Smooth muscle cell (in vitro differentiated cells): ENCODE results near the gene ZBTB9. TPM values are rescaled to one million over a fixed set of nuclear protein-coding genes. Genes with fewer than 3 reads are reported as not detected.

Experiments used
- DNase-seq: peaks from one replicate; lab custom pipeline; 2025; ENCODE audit not compliant: unreplicated experiment; lab: John Stamatoyannopoulos, UW
- H2AFZ ChIP-seq: fragments of 200-600 bp; sonication (generic); 2 replicates; pipeline ENCODE4 v1.6.0; 2016; ENCODE audit warnings: antibody characterized with exemption, low read depth, mild to moderate bottlenecking
- H3F3A ChIP-seq: fragments of 200-600 bp; sonication (generic); 2 replicates; pipeline ENCODE4 v1.6.0; 2017; ENCODE audit warnings: antibody characterized with exemption, low read depth
- H3K27ac ChIP-seq: fragments of 200-600 bp; sonication (generic); 2 replicates; pipeline ENCODE4 v1.5.1; 2016; ENCODE audit warnings: low read depth, mild to moderate bottlenecking
- H3K27me3 ChIP-seq: fragments of 200-600 bp; sonication (generic); 2 replicates; pipeline ENCODE4 v1.6.1; 2016; ENCODE audit warnings: low read depth, mild to moderate bottlenecking
- H3K36me3 ChIP-seq: fragments of 200-600 bp; sonication (generic); 2 replicates; pipeline ENCODE4 v1.5.1; 2016; ENCODE audit warnings: low read depth
- H3K4me1 ChIP-seq: fragments of 200-600 bp; sonication (generic); 2 replicates; pipeline ENCODE4 v1.5.1; 2016; ENCODE audit warnings: low read depth
- H3K4me2 ChIP-seq: fragments of 200-600 bp; sonication (generic); 2 replicates; pipeline ENCODE4 v1.6.0; 2016; ENCODE audit warnings: mild to moderate bottlenecking
- H3K4me3 ChIP-seq: fragments of 200-600 bp; sonication (generic); 2 replicates; pipeline ENCODE4 v1.5.1; 2016; ENCODE audit warnings: mild to moderate bottlenecking
- H3K79me2 ChIP-seq: fragments of 200-600 bp; sonication (generic); 2 replicates; pipeline ENCODE4 v1.6.0; 2016; ENCODE audit warnings: low read depth, mild to moderate bottlenecking
- H3K9ac ChIP-seq: fragments of 200-600 bp; sonication (generic); 2 replicates; pipeline ENCODE4 v1.6.0; 2016; ENCODE audit warnings: low read depth
- H3K9me3 ChIP-seq: fragments of 200-600 bp; sonication (generic); replicated peaks from 2 replicates; pipeline ENCODE4 v1.5.1; 2016; ENCODE audit warnings: low read depth
- H4K20me1 ChIP-seq: fragments of 200-600 bp; sonication (generic); 2 replicates; pipeline ENCODE4 v1.6.0; 2016; ENCODE audit warnings: low read depth
- CTCF ChIP-seq: fragments of 200-600 bp; sonication (generic); IDR thresholded peaks from 2 replicates; pipeline ENCODE4 v1.5.1; 2017; ENCODE audit warnings: borderline replicate concordance, mild to moderate bottlenecking, antibody characterized with exemption; ENCODE audit not compliant: insufficient read depth, poor library complexity, severe bottlenecking
- WGBS: methylation state at CpG from one replicate; pipeline ENCODE4 v1.1.7; 2016; ENCODE audit warnings: low lambda C conversion rate; 5-methylcytosine and 5-hydroxymethylcytosine counted together
- polyA plus RNA-seq: library from polyadenylated mRNA; unstranded; fragments of >200 nt; fragmentation: Nextera tagmentation; extraction: Ambion mirVana; gene quantifications from 2 replicates; pipeline ENCODE4 v1.2.1, GENCODE V29; 2016
- total RNA-seq: library from RNA; depleted of rRNA; stranded (reverse); fragments of >200 nt; gene quantifications from 2 replicates; pipeline ENCODE4 v1.2.3, GENCODE V29; 2014

The ZBTB9 gene
- total and polyA plus RNA-seq, 2 experiments from 2014 or later = 6.2 to 11.6 TPM

DNA sequence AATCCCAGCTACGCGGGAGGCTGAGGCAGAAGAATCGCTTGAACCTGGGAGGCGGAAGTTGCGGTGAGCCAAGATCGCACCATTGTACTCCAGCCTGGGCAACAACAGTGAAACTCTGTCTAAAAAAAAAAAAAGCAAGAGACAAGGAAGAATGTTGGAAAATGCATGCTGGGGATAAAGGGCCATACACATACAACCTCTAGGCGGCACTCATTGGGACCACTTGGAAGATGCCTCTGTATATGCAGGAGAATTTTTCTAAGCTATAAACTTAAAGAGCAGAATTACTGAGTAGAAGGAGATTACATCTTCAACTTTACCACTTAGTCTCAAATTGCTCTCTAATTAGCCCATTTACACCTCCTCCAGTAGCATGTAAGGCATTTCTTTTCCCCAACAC, 42.8 kb downstream of the ZBTB9 start:
- Histone ChIP-seq H3K4me3 (no peak overlapping the region), H3K27me3 (peaks cover 5% of the 10 kb centered on the region), H4K20me1 (no peaks in the 10 kb centered on the region), H3K9ac (no peak overlapping the region), H3F3A (no peaks in the 10 kb centered on the region), H3K4me1 (no peaks in the 10 kb centered on the region), H3K27ac (no peak overlapping the region), H3K9me3 (no peaks in the 10 kb centered on the region), H3K4me2 (no peak overlapping the region), H3K79me2 (no peaks in the 10 kb centered on the region), H2AFZ (no peak overlapping the region), H3K36me3 (no peaks in the 10 kb centered on the region)
- no peak for DNase-seq
- 96% methylated on average over 7 of the region's 7 CpGs for WGBS
- TF ChIP-seq CTCF = no peak

GRCh38 chr6:33502486-33502885, 48.1 kb downstream of the ZBTB9 start:
- H3K79me2 ChIP-seq = no peaks in the 10 kb centered on the region
- H4K20me1 ChIP-seq = no peaks in the 10 kb centered on the region
- no peak overlapping the region for H3K4me3 ChIP-seq
- H3K4me1 ChIP-seq = no peaks in the 10 kb centered on the region
- H3K36me3 ChIP-seq = no peaks in the 10 kb centered on the region
- H3K9ac ChIP-seq = no peak overlapping the region
- no peak for DNase-seq
- no peaks in the 10 kb centered on the region for H3F3A ChIP-seq
- TF ChIP-seq CTCF = no peak
- no peak overlapping the region for H2AFZ ChIP-seq
- 95% methylated on average over 23 of the region's 23 CpGs for WGBS
- H3K27ac ChIP-seq = no peak overlapping the region
- H3K27me3 ChIP-seq = peaks cover 5% of the 10 kb centered on the region
- no peak overlapping the region for H3K4me2 ChIP-seq
- H3K9me3 ChIP-seq = no peaks in the 10 kb centered on the region

GRCh38 chr6:33504486-33504885, 50.1 kb downstream of the ZBTB9 start:
- no peak for TF ChIP-seq CTCF
- Histone ChIP-seq H4K20me1 (no peaks in the 10 kb centered on the region), H3K27me3 (no peaks in the 10 kb centered on the region), H2AFZ (no peak overlapping the region), H3K36me3 (no peaks in the 10 kb centered on the region), H3K4me1 (no peaks in the 10 kb centered on the region), H3K79me2 (no peaks in the 10 kb centered on the region), H3K9ac (no peak overlapping the region), H3K4me2 (no peak overlapping the region), H3K9me3 (no peaks in the 10 kb centered on the region), H3F3A (no peaks in the 10 kb centered on the region), H3K4me3 (no peak overlapping the region), H3K27ac (no peak overlapping the region)
- DNase-seq = no peak

GRCh38 chr6:33505548-33506370, 51.4 kb downstream of the ZBTB9 start:
- DNase-seq = no peak
- Histone ChIP-seq H3K9me3 (no peaks in the 10 kb centered on the region), H3K79me2 (no peaks in the 10 kb centered on the region), H2AFZ (no peak overlapping the region), H3K36me3 (no peaks in the 10 kb centered on the region), H3K27ac (no peak overlapping the region), H3K4me1 (no peaks in the 10 kb centered on the region), H3F3A (no peaks in the 10 kb centered on the region), H3K27me3 (no peaks in the 10 kb centered on the region), H4K20me1 (no peaks in the 10 kb centered on the region), H3K9ac (no peak overlapping the region), H3K4me2 (no peak overlapping the region), H3K4me3 (no peak overlapping the region)
- 79% methylated on average over 7 of the region's 7 CpGs for WGBS
- no peak for TF ChIP-seq CTCF
